IPS-18c (cell line): ENCODE measurements around the gene DCAF10.
"Not testable (repeated sequence)": the region's sequence is repeated elsewhere in the genome, so short reads cannot be mapped to it uniquely, and the experiment has no call there.

Experiments
- H3K4me3 ChIP-seq: 2 replicates; pipeline ENCODE4 v1.7.0; 2013; ENCODE audit warnings: low read depth, mild to moderate bottlenecking, low read length, moderate library complexity; ENCODE audit not compliant: insufficient read depth
- H3K9me3 ChIP-seq: one replicate; pipeline ENCODE4 v1.6.1; 2013; ENCODE audit warnings: mild to moderate bottlenecking, low read length, moderate library complexity; ENCODE audit not compliant: control insufficient read depth, insufficient read depth

DCAF10 gene, protein sequence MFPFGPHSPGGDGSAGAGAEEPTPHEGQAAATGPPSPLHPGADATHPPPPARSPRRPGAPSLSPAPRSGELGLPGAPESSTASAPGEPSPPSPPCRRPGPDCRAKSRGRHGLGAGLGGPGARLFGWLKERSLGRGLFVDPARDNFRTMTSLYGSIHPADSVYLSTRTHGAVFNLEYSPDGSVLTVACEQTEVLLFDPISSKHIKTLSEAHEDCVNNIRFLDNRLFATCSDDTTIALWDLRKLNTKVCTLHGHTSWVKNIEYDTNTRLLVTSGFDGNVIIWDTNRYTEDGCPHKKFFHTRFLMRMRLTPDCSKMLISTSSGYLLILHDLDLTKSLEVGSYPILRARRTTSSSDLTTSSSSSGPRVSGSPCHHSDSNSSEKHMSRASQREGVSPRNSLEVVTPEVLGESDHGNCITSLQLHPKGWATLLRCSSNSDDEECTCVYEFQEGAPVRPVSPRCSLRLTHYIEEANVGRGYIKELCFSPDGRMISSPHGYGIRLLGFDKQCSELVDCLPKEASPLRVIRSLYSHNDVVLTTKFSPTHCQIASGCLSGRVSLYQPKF

DNA sequence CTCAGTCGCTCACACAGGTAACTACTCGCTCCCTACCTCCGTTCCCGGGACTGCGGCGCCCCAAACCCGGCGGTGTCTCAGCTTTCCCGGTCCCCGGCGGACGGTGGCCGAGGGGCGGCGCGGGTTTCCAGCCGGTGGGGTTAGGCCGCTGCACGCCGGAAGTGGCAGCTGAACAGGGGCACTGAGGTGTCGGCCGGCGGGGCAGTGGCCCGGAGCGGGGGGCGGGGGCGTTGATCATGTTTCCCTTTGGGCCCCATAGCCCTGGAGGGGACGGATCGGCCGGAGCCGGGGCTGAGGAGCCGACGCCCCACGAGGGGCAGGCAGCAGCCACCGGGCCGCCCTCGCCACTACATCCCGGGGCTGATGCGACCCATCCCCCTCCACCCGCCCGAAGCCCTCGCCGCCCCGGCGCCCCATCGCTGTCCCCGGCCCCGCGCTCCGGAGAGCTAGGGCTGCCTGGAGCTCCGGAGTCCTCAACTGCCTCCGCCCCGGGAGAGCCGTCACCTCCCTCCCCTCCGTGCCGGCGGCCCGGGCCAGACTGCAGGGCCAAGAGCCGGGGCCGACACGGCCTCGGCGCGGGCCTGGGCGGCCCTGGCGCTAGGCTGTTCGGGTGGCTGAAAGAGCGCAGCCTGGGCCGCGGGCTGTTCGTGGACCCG, at the start of gene DCAF10:
DCAF10 (plus strand) TSS at position 167 of the 656 bp plus-strand sequence; CDS start at position 237, 70 bp downstream.
- peaks cover 4% of the 10 kb centered on the region for H3K9me3 ChIP-seq
- peak within 1 kb of the TSS; percentile 97 for H3K4me3 ChIP-seq

DNA sequence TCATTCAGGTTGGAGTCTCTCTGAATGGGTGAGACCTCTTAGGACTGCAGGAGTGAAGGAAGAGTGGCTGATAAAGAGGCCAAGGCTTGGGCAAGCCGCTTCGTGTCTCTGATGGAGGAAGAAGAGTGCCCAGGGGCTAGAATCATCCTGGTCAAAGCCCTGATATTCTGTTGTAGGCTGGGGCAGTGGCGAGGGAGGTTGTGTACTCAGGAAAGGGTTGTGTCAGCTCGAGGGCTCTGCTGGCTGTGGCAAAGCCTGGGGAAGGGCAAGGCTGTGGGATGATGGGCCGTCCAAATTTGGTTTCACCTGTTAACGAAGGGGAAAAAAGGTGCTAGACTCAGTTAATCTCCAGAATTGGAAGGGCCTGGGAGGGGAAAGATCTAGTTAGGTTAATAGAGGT, 49.4 kb upstream of the DCAF10 start:
- no peaks in the 10 kb centered on the region for H3K9me3 ChIP-seq
- no peak overlapping the region for H3K4me3 ChIP-seq

GRCh38 chr9:37751704-37752103, 48.9 kb upstream of the DCAF10 start:
- H3K9me3 ChIP-seq, H3K4me3 ChIP-seq: not testable (repeated sequence)

DNA sequence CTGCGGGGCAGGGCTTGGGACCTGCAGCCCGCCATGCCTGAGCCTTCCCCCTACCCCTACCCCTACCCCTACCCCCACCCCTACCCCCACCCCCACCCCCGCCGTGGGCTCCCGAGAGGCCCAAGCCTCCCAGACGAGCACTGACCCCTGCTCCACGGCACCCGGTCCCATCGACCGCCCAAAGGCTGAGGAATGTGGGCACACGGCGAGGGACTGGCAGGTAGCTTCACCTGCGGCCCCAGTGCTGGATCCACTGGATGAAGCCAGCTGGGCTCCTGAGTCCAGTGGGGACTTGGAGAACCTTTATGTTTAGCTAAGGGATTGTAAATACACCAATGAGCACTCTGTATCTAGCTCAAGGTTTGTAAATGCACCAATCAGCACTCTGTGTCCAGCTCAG, 48.5 kb upstream of the DCAF10 start:
- H3K9me3 ChIP-seq, H3K4me3 ChIP-seq: not testable (repeated sequence)

DNA sequence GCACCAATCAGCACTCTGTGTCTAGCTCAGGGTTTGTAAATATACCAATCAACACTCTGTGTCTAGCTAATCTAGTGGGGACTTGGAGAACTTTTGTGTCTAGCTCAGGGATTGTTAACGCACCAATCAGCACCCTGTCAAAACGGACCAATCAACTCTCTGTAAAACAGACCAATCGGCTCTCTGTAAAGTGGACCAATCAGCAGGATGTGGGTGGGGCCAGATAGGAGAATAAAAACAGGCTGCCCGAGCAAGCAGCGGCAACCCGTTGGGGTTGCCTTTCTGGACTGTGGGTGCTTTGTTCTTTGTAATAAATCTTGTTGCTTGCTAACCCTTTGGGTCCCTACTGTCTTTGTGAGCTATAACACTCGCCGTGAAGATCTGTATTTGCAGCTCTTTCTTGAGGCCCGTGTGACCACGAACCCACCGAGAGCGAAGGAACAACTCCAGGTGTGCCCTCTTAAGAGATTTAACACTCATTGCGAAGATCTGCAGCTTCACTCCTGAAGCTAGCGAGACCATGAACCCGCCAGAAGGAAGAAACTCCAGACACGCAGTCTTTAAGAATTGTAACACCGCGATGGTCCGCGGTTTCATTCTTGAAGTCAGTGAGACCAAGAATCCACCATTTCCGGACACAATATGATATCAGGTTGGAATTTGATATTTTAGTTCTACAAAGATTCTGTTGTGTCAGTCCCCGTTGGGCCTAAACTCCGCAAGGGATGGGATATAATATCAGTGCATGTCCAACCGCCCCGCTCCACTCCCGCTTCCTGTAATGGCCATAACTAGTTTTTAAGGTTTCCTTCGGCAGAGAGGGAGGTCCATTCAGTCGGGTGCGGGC, 47.7 kb upstream of the DCAF10 start:
- H3K4me3 ChIP-seq, result no peak overlapping the region
- H3K9me3 ChIP-seq, result no peaks in the 10 kb centered on the region

- no peaks in the 10 kb centered on the region for H3K9me3 ChIP-seq
- H3K4me3 ChIP-seq, result peak within 1 kb of the TSS; percentile 86
Observed at GRCh38 chr9:37753489-37754190, 47.0 kb upstream of the DCAF10 start, which contains the start of gene TRMT10B. TRMT10B (plus strand) TSS chr9:37753805; CDS start chr9:37761932, 8,127 bp downstream.

DNA sequence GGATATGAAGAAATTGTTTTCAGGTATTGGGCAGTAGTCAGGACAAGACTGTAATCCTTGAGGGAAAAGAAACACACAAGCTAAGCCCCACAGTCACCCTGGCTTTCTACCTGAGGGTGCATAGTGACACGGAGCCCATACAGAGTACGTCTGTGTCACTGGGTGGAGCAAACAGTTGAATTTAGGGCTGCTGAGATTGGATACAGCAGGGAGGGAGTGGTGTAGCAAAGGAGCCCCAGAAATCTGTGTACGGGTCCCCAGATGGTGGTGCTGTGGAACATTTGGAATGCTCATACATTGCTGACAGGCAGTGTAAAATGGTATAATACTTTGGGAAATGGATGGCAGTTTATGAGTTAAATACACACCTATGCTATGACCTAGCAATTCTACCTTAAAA, 41.9 kb upstream of the DCAF10 start:
- no peak overlapping the region for H3K4me3 ChIP-seq
- no peaks in the 10 kb centered on the region for H3K9me3 ChIP-seq

DNA sequence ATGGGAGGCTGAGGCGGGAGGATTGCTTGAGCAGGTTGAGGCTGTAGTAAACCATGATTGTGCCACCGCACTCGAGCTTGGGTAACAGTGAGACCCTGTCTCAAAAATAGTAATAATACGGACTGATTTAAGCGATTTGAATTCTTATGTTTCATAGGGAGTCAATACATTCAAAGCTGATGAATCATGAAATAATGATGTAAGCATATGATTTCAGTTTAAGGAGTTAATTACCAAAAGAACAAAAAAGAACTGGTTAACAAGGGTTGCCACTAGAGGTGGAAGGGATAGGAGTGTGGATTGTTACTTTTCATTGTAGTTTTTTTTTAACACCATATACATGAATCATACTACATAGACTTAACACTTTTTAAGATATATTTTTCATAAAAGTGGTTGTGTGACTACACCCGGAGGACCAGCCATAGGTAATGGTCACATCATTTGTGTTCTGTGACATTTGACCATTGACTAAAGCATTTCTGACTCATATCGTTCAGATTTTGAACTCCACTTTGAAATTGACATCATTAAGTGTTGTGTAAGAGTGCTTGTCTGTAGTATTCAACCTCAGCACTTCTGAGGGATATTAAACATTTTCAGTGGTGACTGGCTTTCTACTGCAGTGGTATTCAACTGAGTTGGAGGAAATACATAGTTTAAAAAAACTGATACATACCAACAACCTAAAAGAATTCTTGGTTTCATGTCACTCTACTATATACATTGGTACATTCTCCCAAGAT, 40.0 kb upstream of the DCAF10 start:
- Histone ChIP-seq H3K9me3 (no peaks in the 10 kb centered on the region), H3K4me3 (no peak overlapping the region)

GRCh38 chr9:37761511-37761910, 39.1 kb upstream of the DCAF10 start:
- Histone ChIP-seq H3K4me3 (no peak overlapping the region), H3K9me3 (no peaks in the 10 kb centered on the region)

GRCh38 chr9:37765263-37765662, 35.3 kb upstream of the DCAF10 start:
- not testable (repeated sequence) for H3K4me3 ChIP-seq, H3K9me3 ChIP-seq

- H3K9me3 ChIP-seq, result no peaks in the 10 kb centered on the region
Observed at GRCh38 chr9:37769306-37769705, 31.3 kb upstream of the DCAF10 start.

GRCh38 chr9:37769995-37770394, 30.6 kb upstream of the DCAF10 start:
- Histone ChIP-seq H3K4me3 (no peak overlapping the region), H3K9me3 (no peaks in the 10 kb centered on the region)

More at GRCh38 chr9:37769306-37769705, 31.3 kb upstream of the DCAF10 start:
- H3K4me3 ChIP-seq, result no peak overlapping the region

DNA sequence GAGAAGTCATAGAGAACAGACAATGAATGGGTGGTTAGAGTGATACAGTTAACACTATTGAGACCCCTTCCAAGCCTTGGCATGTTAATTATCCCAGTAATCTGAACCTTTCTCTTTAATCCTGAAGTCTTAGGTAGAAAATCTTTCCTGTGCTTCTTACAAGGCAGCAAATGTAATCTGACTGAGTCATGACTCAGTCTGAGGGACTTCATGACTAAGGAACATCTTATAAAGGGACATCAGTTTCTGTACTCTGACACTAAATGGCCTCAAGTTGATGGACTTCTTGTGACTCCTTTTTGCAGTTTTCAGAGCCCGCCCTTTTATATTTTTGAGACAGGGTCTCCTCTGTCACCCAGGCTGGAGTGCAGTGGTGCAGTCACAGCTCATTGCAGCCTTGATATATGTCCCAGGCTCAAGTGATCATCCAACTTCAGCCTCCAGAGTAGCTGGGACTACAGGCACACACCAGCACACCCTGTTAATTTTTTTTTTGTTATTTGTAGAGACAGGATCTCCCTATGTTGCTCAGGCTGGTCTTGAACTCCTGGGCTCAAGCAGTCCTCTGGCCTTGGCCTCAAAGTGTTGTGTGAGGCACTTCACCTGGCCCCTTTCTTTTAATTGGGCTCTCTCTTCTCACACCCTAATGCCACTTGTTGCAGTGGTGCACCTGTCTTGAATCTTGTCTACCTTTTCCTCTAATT, 25.2 kb upstream of the DCAF10 start:
- Histone ChIP-seq H3K9me3 (no peaks in the 10 kb centered on the region), H3K4me3 (no peak overlapping the region)

- Histone ChIP-seq H3K9me3 (no peaks in the 10 kb centered on the region), H3K4me3 (no peak overlapping the region)
Observed at GRCh38 chr9:37776328-37776727, 24.3 kb upstream of the DCAF10 start.

- no peaks in the 10 kb centered on the region for H3K9me3 ChIP-seq
- H3K4me3 ChIP-seq, result no peak overlapping the region
Observed at GRCh38 chr9:37778534-37778933, 22.1 kb upstream of the DCAF10 start.

GRCh38 chr9:37784291-37784615, 16.3 kb upstream of the DCAF10 start:
- H3K4me3 ChIP-seq, result peak overlapping the region; percentile 78
- peaks cover 2% of the 10 kb centered on the region for H3K9me3 ChIP-seq
